Kidney (tissue), 14 donors: ENCODE data around the gene GFRA1. TPM values are rescaled to one million over a fixed set of nuclear protein-coding genes. Genes with fewer than 3 reads are reported as not detected.
A peak's percentile ranks its signal among the peaks of the same experiment; 100 is the strongest.

Experiments used
- DNase-seq, 5 donors: peaks; one replicate each; pipeline ENCODE4 v3.0.0-alpha.2; 2013 to 2020
- FAIRE-seq: peaks from 2 replicates; lab custom pipeline; 2012; peaks lifted over from hg19 to GRCh38; lab: Jason Lieb, UNC
- H3K27ac ChIP-seq, 2 donors: one replicate each; pipeline ENCODE4 v1.7.0; 2013; ENCODE audit warnings: low read depth in 2 of 2, low read length in 2 of 2, inconsistent platforms in 1 of 2
- H3K27me3 ChIP-seq: one replicate; pipeline ENCODE4 v1.7.1; 2013; ENCODE audit warnings: low read length, inconsistent platforms; ENCODE audit not compliant: control insufficient read depth, insufficient read depth
- H3K36me3 ChIP-seq, 3 donors: one replicate each; pipeline versions ENCODE4 v1.7.0 to v1.7.1; 2013; ENCODE audit warnings: low read length in 3 of 3, control low read depth in 1 of 3, inconsistent platforms in 1 of 3; ENCODE audit not compliant: insufficient read depth in 3 of 3, control insufficient read depth in 2 of 3
- H3K4me1 ChIP-seq, 3 donors: one replicate each; pipeline versions ENCODE4 v1.7.0 to v1.7.1; 2013; ENCODE audit warnings: low read length in 3 of 3, inconsistent platforms in 1 of 3, low read depth in 1 of 3; ENCODE audit not compliant: control insufficient read depth in 2 of 3, insufficient read depth in 2 of 3
- H3K4me3 ChIP-seq, 3 donors: one replicate each; pipeline versions ENCODE4 v1.7.0 to v1.8.1; 2013; ENCODE audit warnings: low read length in 3 of 3, control low read depth in 1 of 3, inconsistent platforms in 1 of 3
- H3K9ac ChIP-seq, 3 donors: one replicate each; pipeline versions ENCODE4 v1.7.0 to v1.7.1; 2013; ENCODE audit warnings: low read length in 3 of 3, control low read depth in 1 of 3, inconsistent platforms in 1 of 3
- H3K9me3 ChIP-seq, 3 donors: one replicate each; pipeline versions ENCODE4 v1.7.0 to v1.7.1; 2013; ENCODE audit warnings: low read length in 3 of 3, control low read depth in 1 of 3, inconsistent platforms in 1 of 3; ENCODE audit not compliant: control insufficient read depth in 2 of 3, insufficient read depth in 1 of 3
- intact Hi-C: fragments of 100-400 bp; cut with DNase I; formaldehyde crosslinking; loops from one replicate; pipeline ENCODE4 v1.11.1; 2022
- polyA plus RNA-seq: library from polyadenylated mRNA; stranded (reverse); fragments of 350-450 nt; fragmentation: Illumina TruSeq; extraction: RNeasy Lipid Tissue Mini Kit (QIAGEN cat#74804); gene quantifications from one replicate; pipeline ENCODE4 v1.2.3, GENCODE V29; 2014; ENCODE audit warnings: low read depth, low replicate concordance; ENCODE audit not compliant: insufficient read depth
- total RNA-seq: library from RNA; stranded (reverse); fragmentation: NEBNext Ultra II Directional; extraction: Animal tissue kit (Norgen Biotek cat#: 25700); gene quantifications from one replicate; pipeline ENCODE4 v1.2.1, GENCODE V29; 2021
- TF ChIP-seq, protein P1 (sequence below): IDR thresholded peaks from 3 replicates; pipeline ENCODE4 v1.5.1; 2012; ENCODE audit warnings: mild to moderate bottlenecking, moderate library complexity, borderline replicate concordance; ENCODE audit not compliant: insufficient read depth; ENCODE audit errors: extremely low read depth
- donor health status: control.
- donor health status: control.
- donor health status: control.
- donor health status: control.
- donor health status: control.
- donor health status: DM: yes; HTN: yes; CAD: no.
- donor health status: Normal renal cell carcinoma (clear cell type).

GFRA1 gene
- total and polyA plus RNA-seq, 2 donors from 2014 or later, result 3.0 to 22.3 TPM

DNA sequence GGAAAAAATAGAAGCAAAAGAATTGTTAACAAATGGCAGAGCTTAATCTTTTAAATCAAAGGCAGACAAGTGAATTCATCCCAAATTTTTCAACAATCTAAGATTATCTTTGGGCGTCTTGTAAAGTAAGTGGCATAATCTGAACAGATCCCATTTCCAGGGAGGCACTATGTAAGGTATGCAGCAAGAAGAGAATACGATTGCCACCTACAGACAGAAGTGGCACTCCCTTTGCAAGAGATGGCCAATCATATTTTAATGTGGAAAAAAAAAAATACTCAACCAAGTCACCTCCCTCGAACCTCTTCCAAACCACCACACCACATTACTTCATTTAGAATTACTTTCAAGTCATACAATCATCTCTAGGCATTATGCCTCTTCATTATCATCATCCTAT lies 4.0 kb downstream of the GFRA1 start:
- Histone ChIP-seq H3K4me1 (peaks cover 0 to 9% (median 0%) of the 10 kb centered on the region in 3 donors), H3K27me3 (no peaks in the 10 kb centered on the region)
- DNase-seq, result peak in 1 of 5 donors; percentile 62

DNA sequence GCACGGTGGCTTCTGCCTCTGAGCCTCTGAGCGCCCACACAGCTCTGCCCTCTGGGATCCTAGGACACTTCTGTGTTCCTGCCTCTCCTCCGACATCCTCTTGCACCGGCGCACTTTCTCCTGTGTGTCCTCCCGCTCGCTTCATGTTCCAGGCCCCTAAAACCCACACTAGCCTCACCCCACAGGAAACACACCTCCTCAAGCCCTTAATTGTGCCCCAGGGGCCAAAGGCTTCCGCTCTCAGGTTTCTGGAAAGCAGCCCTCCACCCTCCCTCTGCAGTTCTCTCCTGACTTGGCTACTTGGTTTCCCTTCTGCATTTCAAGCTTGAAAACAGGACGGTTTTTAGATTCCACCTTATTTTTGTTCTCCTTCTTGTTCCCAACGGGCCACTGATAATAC lies 7.3 kb downstream of the GFRA1 start:
- Histone ChIP-seq H3K4me1 (no peaks in the 10 kb centered on the region), H3K9ac (no peak overlapping the region), H3K4me3 (no peak overlapping the region), H3K9me3 (no peaks in the 10 kb centered on the region), H3K27ac (no peak overlapping the region), H3K36me3 (no peaks in the 10 kb centered on the region), H3K27me3 (no peaks in the 10 kb centered on the region)
- intact Hi-C loops, result no loop called here
- DNase-seq (peak in 2 of 5 donors; percentile 40 to 52), FAIRE-seq (no peak)
- TF ChIP-seq, protein P1, sequence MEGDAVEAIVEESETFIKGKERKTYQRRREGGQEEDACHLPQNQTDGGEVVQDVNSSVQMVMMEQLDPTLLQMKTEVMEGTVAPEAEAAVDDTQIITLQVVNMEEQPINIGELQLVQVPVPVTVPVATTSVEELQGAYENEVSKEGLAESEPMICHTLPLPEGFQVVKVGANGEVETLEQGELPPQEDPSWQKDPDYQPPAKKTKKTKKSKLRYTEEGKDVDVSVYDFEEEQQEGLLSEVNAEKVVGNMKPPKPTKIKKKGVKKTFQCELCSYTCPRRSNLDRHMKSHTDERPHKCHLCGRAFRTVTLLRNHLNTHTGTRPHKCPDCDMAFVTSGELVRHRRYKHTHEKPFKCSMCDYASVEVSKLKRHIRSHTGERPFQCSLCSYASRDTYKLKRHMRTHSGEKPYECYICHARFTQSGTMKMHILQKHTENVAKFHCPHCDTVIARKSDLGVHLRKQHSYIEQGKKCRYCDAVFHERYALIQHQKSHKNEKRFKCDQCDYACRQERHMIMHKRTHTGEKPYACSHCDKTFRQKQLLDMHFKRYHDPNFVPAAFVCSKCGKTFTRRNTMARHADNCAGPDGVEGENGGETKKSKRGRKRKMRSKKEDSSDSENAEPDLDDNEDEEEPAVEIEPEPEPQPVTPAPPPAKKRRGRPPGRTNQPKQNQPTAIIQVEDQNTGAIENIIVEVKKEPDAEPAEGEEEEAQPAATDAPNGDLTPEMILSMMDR, result no peak

More for the DNA sequence above, 4.0 kb downstream of the GFRA1 start:
- Histone ChIP-seq H3K9ac (no peak overlapping the region), H3K4me3 (no peak overlapping the region), H3K27ac (no peak overlapping the region), H3K9me3 (no peaks in the 10 kb centered on the region), H3K36me3 (no peaks in the 10 kb centered on the region)
- intact Hi-C loops, result no loop called here
- FAIRE-seq, result no peak
- TF ChIP-seq, protein P1, result no peak

DNA sequence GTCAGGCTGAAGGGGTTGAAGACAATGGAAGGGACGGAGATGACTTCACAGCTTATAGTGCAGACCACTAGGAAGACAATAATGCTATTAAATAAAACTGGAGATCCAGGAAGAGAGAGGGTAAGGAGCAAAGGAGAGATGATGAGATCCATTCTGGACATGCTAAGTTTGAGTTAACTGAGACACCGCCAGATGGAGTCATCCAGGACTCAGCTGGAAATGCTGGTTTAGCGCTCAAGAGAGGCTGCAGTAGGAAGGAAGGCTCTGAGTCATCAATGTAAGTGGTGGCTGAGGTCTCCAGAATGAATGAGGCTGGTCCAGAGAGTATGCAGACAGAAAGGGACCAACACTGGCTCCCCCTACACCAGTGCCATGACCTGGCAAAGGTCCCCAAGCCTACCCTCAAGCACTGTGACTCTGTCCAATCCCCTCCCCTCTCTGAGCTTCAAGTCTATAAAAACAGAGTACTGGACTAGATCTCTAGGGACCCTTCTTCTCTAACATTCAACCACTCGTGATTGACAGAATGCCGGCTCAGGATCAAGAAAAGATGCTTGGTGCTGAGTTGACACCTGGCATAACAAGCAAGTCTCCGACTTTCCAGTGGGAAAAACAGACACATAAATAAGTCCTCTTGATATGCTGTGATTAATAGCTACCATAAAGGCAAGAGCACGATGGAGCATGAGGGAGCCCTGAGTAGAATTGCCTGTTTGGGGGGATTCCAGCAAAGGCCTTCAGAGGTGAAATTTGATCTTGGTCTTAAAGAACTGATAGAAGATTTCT lies 8.9 kb downstream of the GFRA1 start:
- no peaks in the 10 kb centered on the region for H3K36me3 ChIP-seq
- FAIRE-seq (no peak), DNase-seq (peak in 2 of 5 donors; percentile 18 to 69)
- TF ChIP-seq, protein P1, result no peak
- H3K27ac ChIP-seq, result no peak overlapping the region
- intact Hi-C loops, result no loop called here
- H3K4me1 ChIP-seq, result no peaks in the 10 kb centered on the region
- H3K27me3 ChIP-seq, result no peaks in the 10 kb centered on the region
- H3K9me3 ChIP-seq, result no peaks in the 10 kb centered on the region
- no peak overlapping the region for H3K4me3 ChIP-seq
- no peak overlapping the region for H3K9ac ChIP-seq

DNA sequence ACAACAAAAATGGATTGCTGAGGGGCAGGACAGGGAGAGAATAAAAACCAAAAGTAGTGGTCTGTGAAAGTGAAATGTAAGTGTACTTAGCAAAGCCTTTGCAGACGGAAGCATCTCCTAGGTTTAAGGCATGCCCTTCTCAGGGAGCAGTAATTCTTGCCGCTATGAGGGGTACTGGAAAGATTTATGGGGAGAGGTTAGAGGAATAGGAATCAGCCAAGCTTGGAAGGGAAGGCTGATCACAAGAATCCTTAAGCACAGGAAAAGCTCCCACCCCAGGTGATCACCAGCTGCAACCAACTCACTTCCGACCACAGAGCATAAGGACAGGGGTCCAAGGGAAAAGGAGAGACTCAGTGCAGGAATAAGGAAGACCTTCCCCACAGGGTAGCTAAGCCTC lies 10.3 kb downstream of the GFRA1 start:
- H3K36me3 ChIP-seq, result no peaks in the 10 kb centered on the region
- H3K27ac ChIP-seq, result no peak overlapping the region
- H3K27me3 ChIP-seq, result no peaks in the 10 kb centered on the region
- H3K4me3 ChIP-seq, result no peak overlapping the region
- TF ChIP-seq, protein P1, result no peak
- no peak overlapping the region for H3K9ac ChIP-seq
- DNase-seq, result peak in 3 of 5 donors; percentile 36 to 69 (median 66)
- no peak for FAIRE-seq
- H3K9me3 ChIP-seq, result no peaks in the 10 kb centered on the region
- intact Hi-C loops, result no loop called here
- H3K4me1 ChIP-seq, result no peaks in the 10 kb centered on the region
